AG09309 (cell line): Measurements from ENCODE around the gene SMARCC1.

Source experiments
- DNase-seq: peaks from one replicate; pipeline ENCODE4 v3.0.0-alpha.2; 2010; ENCODE audit warnings: low read depth
- H3K4me3 ChIP-seq: 2 replicates; pipeline ENCODE4 v1.5.1; 2011; ENCODE audit warnings: mild to moderate bottlenecking, low read depth, low read length, moderate library complexity; ENCODE audit not compliant: control insufficient read depth
- CTCF ChIP-seq: IDR thresholded peaks from 2 replicates; pipeline ENCODE4 v1.5.1; 2011; ENCODE audit warnings: mild to moderate bottlenecking, low read depth, low read length, inconsistent platforms; ENCODE audit not compliant: insufficient read depth, control insufficient read depth; ENCODE audit errors: missing control alignments

SMARCC1 gene

GRCh38 chr3:47590216-47590615 lies 191.5 kb downstream of the SMARCC1 start:
- TF ChIP-seq CTCF = no peak
- H3K4me3 ChIP-seq = no peak overlapping the region
- DNase-seq = no peak

- H3K4me3 ChIP-seq = no peak overlapping the region
- DNase-seq = no peak
- TF ChIP-seq CTCF = no peak
Measured at GRCh38 chr3:47588587-47588986, 193.1 kb downstream of the SMARCC1 start.

GRCh38 chr3:47588053-47588452 lies 193.6 kb downstream of the SMARCC1 start:
- DNase-seq = no peak
- no peak overlapping the region for H3K4me3 ChIP-seq
- no peak for TF ChIP-seq CTCF

DNA sequence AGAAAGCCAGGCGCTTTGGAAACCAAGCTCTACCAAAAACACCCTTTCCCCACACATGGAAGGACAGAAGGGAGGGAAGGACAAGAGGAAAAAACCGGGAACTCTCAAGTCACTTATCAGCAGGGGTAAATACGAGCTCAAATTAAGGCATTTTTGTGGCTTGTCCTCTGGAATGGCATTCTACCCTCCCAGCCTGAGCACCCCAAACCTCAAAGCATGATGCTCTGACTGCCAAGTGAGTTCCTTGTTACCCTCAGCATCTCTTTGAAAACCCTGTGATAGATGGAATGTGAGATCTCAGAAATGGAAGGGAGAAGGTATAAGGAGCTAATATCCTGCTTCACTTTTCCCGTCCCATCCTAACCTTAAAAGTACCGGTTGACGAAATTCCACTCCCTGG lies 194.9 kb downstream of the SMARCC1 start:
- no peak overlapping the region for H3K4me3 ChIP-seq

DNA sequence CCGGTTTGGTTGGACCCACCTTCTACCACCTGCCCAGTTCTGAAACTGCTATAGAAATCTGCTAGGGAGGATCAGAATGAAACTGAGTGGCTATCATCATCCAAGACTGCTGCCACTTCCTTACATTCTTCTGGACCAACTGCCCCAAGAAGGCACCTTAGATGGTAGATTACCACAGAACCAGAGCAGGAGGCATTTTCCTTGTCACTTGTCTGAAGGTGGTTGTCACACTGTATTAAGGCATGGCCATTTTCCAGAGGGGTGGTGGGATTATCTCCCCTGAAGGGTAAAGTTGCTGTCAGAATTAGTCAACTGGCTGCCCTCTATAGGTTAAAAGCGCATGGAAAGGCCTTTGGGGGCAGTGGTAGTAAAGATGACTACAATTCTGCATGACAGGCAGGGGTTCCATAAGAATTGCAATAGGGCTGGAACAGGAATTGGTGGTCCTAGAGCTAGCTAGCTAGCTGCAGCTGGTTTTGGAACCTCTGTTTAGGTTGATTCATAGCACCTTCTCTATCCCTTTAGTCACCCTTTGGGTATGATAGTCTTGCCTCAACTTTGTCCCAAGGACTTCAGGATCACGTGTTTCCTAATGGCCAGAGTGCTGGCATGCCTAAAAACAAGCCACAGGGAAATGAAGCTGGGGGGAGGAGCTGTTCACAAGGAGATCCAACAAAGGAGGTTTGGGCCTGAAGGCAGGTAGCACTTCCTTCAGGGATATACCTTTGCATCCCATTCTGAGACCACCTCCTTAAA lies 198.2 kb downstream of the SMARCC1 start:
- no peak for DNase-seq
- TF ChIP-seq CTCF = no peak
- no peak overlapping the region for H3K4me3 ChIP-seq

More for the DNA sequence above, 194.9 kb downstream of the SMARCC1 start:
- DNase-seq = no peak
- TF ChIP-seq CTCF = no peak

GRCh38 chr3:47581835-47582234 lies 199.9 kb downstream of the SMARCC1 start:
- no peak for TF ChIP-seq CTCF
- DNase-seq = no peak
- no peak overlapping the region for H3K4me3 ChIP-seq
